Measurements from ENCODE around the gene PGM5.

Gene PGM5

GRCh38 chr9:68431307-68431706 is 74.9 kb downstream of the PGM5 start:
- H3K4me3 ChIP-seq (ENCODE audit: low read length) = no peak overlapping the region
- DNase-seq (ENCODE audit: low read depth) = no peak
- TF ChIP-seq CTCF (conservative IDR thresholded peaks at IDR 0.05; ENCODE audit: low read length) = no peak

GRCh38 chr9:68433531-68434110 is 77.2 kb downstream of the PGM5 start:
- DNase-seq (ENCODE audit: low read depth) = no peak
- H3K4me3 ChIP-seq (ENCODE audit: low read length) = no peak overlapping the region
- TF ChIP-seq CTCF (conservative IDR thresholded peaks at IDR 0.05; ENCODE audit: low read length) = no peak

- TF ChIP-seq CTCF (conservative IDR thresholded peaks at IDR 0.05; ENCODE audit: low read length) = no peak
- no peak for DNase-seq (ENCODE audit: low read depth)
- H3K4me3 ChIP-seq (ENCODE audit: low read length) = no peak overlapping the region
Measured at GRCh38 chr9:68437785-68438184, 81.4 kb downstream of the PGM5 start.

GRCh38 chr9:68443624-68444023 is 87.2 kb downstream of the PGM5 start:
- no peak overlapping the region for H3K4me3 ChIP-seq (ENCODE audit: low read length)
- no peak for TF ChIP-seq CTCF (conservative IDR thresholded peaks at IDR 0.05; ENCODE audit: low read length)
- DNase-seq (ENCODE audit: low read depth) = no peak

GRCh38 chr9:68446836-68447235 is 90.4 kb downstream of the PGM5 start:
- TF ChIP-seq CTCF (conservative IDR thresholded peaks at IDR 0.05; ENCODE audit: low read length) = no peak
- no peak for DNase-seq (ENCODE audit: low read depth)
- no peak overlapping the region for H3K4me3 ChIP-seq (ENCODE audit: low read length)

- H3K4me3 ChIP-seq (ENCODE audit: low read length) = no peak overlapping the region
- no peak for TF ChIP-seq CTCF (conservative IDR thresholded peaks at IDR 0.05; ENCODE audit: low read length)
- no peak for DNase-seq (ENCODE audit: low read depth)
Measured at GRCh38 chr9:68447611-68448010, 91.2 kb downstream of the PGM5 start.

GRCh38 chr9:68454579-68455334 is 98.3 kb downstream of the PGM5 start:
- no peak for TF ChIP-seq CTCF (conservative IDR thresholded peaks at IDR 0.05; ENCODE audit: low read length)
- no peak overlapping the region for H3K4me3 ChIP-seq (ENCODE audit: low read length)
- DNase-seq (ENCODE audit: low read depth) = no peak
